Kidney epithelial cell (primary cell): ENCODE results near the gene SGPP2. TPM values are rescaled to one million over a fixed set of nuclear protein-coding genes. Genes with fewer than 3 reads are reported as not detected.
A peak's percentile ranks its signal among the peaks of the same experiment; 100 is the strongest.

Experiments used
- DNase-seq: peaks from one replicate; pipeline ENCODE4 v3.0.0-alpha.2; 2010; ENCODE audit warnings: low read depth
- H3K27me3 ChIP-seq: 2 replicates; pipeline ENCODE4 v1.6.0; 2011; ENCODE audit warnings: low read length; ENCODE audit not compliant: control insufficient read depth, insufficient read depth
- H3K36me3 ChIP-seq: 2 replicates; pipeline ENCODE4 v1.5.1; 2011; ENCODE audit warnings: low read length; ENCODE audit not compliant: control insufficient read depth, insufficient read depth
- H3K4me3 ChIP-seq: 2 replicates; pipeline ENCODE4 v1.5.1; 2011; ENCODE audit warnings: low read depth, mild to moderate bottlenecking, control low read depth, low read length
- total RNA-seq: library from RNA; depleted of rRNA; stranded (reverse); fragments of >200 nt; gene quantifications from 2 replicates; pipeline ENCODE4 v1.2.3, GENCODE V29; 2015
- TF ChIP-seq, protein P1 (sequence below): IDR thresholded peaks from 2 replicates; pipeline ENCODE4 v1.5.1; 2011; ENCODE audit warnings: mild to moderate bottlenecking, moderate library complexity, low read length, control low read depth, inconsistent platforms; ENCODE audit not compliant: insufficient read depth, poor library complexity, severe bottlenecking

SGPP2 gene
- total RNA-seq, 1 donor from 2014 or later: 29.1 TPM

DNA sequence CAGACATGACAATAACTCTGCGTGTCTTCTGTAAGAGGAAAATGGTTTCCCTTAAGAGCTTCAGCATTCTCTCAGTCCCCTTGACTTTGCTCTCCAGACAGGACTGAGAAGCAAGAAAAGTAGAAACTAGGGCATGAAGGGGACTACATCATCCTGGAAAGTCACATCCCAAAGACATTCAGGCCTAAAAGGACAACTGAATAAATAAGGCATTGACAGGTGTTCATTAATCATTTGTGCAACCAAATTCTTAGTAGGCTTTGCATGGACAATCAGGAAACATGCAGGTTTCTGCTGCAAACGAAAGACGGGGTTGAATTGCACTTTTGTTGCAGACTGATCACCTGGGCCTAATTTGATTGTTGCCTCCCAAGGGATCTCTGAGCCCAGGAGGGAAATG lies 1.2 kb upstream of the SGPP2 start:
- TF ChIP-seq, protein P1, sequence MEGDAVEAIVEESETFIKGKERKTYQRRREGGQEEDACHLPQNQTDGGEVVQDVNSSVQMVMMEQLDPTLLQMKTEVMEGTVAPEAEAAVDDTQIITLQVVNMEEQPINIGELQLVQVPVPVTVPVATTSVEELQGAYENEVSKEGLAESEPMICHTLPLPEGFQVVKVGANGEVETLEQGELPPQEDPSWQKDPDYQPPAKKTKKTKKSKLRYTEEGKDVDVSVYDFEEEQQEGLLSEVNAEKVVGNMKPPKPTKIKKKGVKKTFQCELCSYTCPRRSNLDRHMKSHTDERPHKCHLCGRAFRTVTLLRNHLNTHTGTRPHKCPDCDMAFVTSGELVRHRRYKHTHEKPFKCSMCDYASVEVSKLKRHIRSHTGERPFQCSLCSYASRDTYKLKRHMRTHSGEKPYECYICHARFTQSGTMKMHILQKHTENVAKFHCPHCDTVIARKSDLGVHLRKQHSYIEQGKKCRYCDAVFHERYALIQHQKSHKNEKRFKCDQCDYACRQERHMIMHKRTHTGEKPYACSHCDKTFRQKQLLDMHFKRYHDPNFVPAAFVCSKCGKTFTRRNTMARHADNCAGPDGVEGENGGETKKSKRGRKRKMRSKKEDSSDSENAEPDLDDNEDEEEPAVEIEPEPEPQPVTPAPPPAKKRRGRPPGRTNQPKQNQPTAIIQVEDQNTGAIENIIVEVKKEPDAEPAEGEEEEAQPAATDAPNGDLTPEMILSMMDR: no peak
- H3K4me3 ChIP-seq: no peak overlapping the region
- H3K27me3 ChIP-seq: no peaks in the 10 kb centered on the region
- H3K36me3 ChIP-seq: no peaks in the 10 kb centered on the region
- DNase-seq: no peak

DNA sequence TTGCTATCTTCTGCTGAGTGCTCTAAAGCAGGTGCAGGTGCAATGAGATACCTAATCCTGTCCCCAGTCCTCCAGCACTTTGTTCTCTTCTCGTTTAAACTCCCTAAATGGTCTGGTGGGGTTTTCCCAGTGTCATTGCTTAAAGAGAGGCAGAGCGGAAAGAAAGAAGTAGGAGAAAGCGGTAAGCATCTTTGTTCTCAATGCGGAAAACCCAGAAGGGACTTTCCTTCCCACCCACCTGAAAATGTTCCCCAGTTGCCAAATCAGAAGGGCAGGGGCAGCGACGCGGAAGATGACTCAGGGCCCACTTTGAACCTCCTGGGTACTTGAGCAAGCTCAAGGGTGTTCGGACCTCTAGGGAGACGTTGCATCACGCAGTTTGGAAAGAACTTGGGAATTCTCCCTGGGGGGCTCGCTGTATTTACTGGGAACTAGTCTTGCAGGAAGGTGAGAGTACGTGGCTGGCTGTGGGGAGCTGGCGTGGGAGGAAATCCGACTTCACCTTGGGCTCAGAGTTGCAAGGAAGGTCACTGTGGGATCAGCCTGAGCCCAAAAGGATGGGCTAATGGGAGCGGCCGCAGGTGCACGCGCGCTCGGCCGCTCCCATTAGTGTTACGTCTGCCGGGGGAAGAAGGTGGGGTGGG lies 589 bp upstream of the SGPP2 start:
- Histone ChIP-seq H3K27me3 (no peaks in the 10 kb centered on the region), H3K4me3 (peak overlapping the region; percentile 46), H3K36me3 (no peaks in the 10 kb centered on the region)
- TF ChIP-seq, protein P1: no peak
- peak; percentile 68 for DNase-seq

- H3K4me3 ChIP-seq: peak overlapping the region; percentile 46
- no peak for DNase-seq
- no peaks in the 10 kb centered on the region for H3K36me3 ChIP-seq
- TF ChIP-seq, protein P1: no peak
- H3K27me3 ChIP-seq: no peaks in the 10 kb centered on the region
These were observed 657 bp downstream of the SGPP2 start for GRCh38 chr2:222424729-222425671.

GRCh38 chr2:222427646-222428301 lies 3.4 kb downstream of the SGPP2 start:
- DNase-seq: peak; percentile 75
- no peaks in the 10 kb centered on the region for H3K27me3 ChIP-seq
- TF ChIP-seq, protein P1: no peak
- no peak overlapping the region for H3K4me3 ChIP-seq
- no peaks in the 10 kb centered on the region for H3K36me3 ChIP-seq

DNA sequence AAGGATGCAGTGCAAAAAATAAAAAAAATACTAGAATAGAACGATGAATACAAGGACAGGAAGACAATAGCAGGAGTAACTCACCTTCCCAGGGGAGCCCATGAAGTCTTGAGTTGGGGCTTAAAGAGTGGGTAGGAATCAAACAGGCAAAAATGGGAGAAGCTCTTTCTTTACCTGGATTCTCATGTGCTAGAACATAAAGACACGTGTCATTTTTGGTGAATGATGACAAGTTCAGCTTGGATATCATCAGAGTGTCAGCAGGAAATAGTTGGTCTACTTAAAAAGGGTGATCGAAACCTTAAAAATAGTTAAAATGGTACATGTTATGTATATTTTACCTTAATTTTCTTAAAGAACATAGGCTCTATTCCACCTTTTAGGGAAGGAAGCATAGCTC lies 5.7 kb downstream of the SGPP2 start:
- H3K27me3 ChIP-seq: no peaks in the 10 kb centered on the region
- no peaks in the 10 kb centered on the region for H3K36me3 ChIP-seq
- DNase-seq: no peak
- TF ChIP-seq, protein P1: no peak
- no peak overlapping the region for H3K4me3 ChIP-seq
